ENCODE results near the gene TARM1. TPM values are rescaled to one million over a fixed set of nuclear protein-coding genes. Genes with fewer than 3 reads are reported as not detected.

The TARM1 gene
- total RNA-seq, 6 experiments from 2014 or later = not detected

DNA sequence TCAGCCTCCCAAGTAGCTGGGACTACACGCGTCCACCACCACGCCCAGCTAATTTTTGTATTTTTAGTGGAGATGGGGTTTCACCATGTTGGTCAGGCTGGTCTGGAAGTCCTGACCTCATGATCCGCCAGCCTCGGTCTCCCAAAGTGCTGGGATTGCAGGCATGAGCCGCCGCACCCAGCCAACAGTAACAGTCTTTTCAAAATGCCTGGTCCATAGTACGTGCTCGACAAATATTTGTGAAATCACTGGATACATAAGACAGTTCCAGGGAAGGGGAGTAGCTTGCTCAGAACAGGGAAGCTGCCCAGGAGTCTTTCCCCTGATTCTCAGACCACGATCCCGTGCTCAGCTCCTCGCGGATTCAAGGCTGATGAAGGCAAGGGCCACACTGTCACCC lies 59.2 kb downstream of the TARM1 start:
- Mint-ChIP-seq H3K27ac (peak overlapping the region; percentile 11; the same call in 1 of the 2 replicates), H3K4me1 (ENCODE audit: low read depth) (peaks cover 63% of the 10 kb centered on the region), H3K9me3 (peaks cover 5% of the 10 kb centered on the region; the same call in 1 of the 2 replicates), H3K27me3 (ENCODE audit: insufficient read depth) (peaks cover 10% of the 10 kb centered on the region), H3K36me3 (ENCODE audit: low read depth) (peaks cover 9% of the 10 kb centered on the region; the same call in 1 of the 2 replicates), H3K4me3 (no peak overlapping the region)
- no peak for TF ChIP-seq CTCF (IDR thresholded peaks at IDR 0.05)
- no peak for DNase-seq

GRCh38 chr19:54021363-54021762 lies 59.8 kb downstream of the TARM1 start:
- H3K27me3 Mint-ChIP-seq (ENCODE audit: insufficient read depth) = peaks cover 10% of the 10 kb centered on the region
- H3K4me3 Mint-ChIP-seq = no peak overlapping the region
- peaks cover 63% of the 10 kb centered on the region for H3K4me1 Mint-ChIP-seq (ENCODE audit: low read depth)
- DNase-seq = no peak
- H3K27ac Mint-ChIP-seq = peak overlapping the region; percentile 75
- peaks cover 9% of the 10 kb centered on the region; the same call in 1 of the 2 replicates for H3K36me3 Mint-ChIP-seq (ENCODE audit: low read depth)
- peaks cover 5% of the 10 kb centered on the region for H3K9me3 Mint-ChIP-seq
- no peak for TF ChIP-seq CTCF (IDR thresholded peaks at IDR 0.05)

Other genes with a start within 250 kb of the TARM1 start
- 100 to 1,000 TPM; 304 to 350 (median 316) TPM for gene MYADM, start 213.5 kb downstream of the TARM1 start, total RNA-seq (2021; fragmentation: NEBNext Ultra II Directional; extraction: Animal tissue kit (Norgen Biotek cat#: 25700))
- gene PRKCG, start 199.2 kb downstream of the TARM1 start, total RNA-seq (2021; fragmentation: NEBNext Ultra II Directional; extraction: Animal tissue kit (Norgen Biotek cat#: 25700)) = under 1 TPM in 2 of 6 experiments, not detected in 4; 0.23 to 0.28 TPM
- 1 to 10 TPM in 1 of 6 experiments, under 1 TPM in 5; 0.38 to 1.2 (median 0.70) TPM for gene CACNG7, start 172.1 kb downstream of the TARM1 start, total RNA-seq (2021; fragmentation: NEBNext Ultra II Directional; extraction: Animal tissue kit (Norgen Biotek cat#: 25700))
- under 1 TPM; 0.09 to 0.48 (median 0.26) TPM for gene CACNG8, start 118.4 kb downstream of the TARM1 start, total RNA-seq (2021; fragmentation: NEBNext Ultra II Directional; extraction: Animal tissue kit (Norgen Biotek cat#: 25700))
- not detected for gene CACNG6, start 89.7 kb downstream of the TARM1 start, total RNA-seq (2021; fragmentation: NEBNext Ultra II Directional; extraction: Animal tissue kit (Norgen Biotek cat#: 25700))
- 1 to 10 TPM in 4 of 6 experiments, not detected in 2; 1.5 to 2.0 (median 1.8) TPM for gene VSTM1, start 17.5 kb downstream of the TARM1 start, total RNA-seq (2021; fragmentation: NEBNext Ultra II Directional; extraction: Animal tissue kit (Norgen Biotek cat#: 25700))
- gene OSCAR, start 19.4 kb upstream of the TARM1 start, total RNA-seq (2021; fragmentation: NEBNext Ultra II Directional; extraction: Animal tissue kit (Norgen Biotek cat#: 25700)) = 1 to 10 TPM in 4 of 6 experiments, under 1 TPM in 2; 0.45 to 3.2 (median 2.4) TPM
- gene NDUFA3, start 21.5 kb upstream of the TARM1 start, total RNA-seq (2021; fragmentation: NEBNext Ultra II Directional; extraction: Animal tissue kit (Norgen Biotek cat#: 25700)) = 100 to 1,000 TPM; 114 to 173 (median 144) TPM
- gene TFPT, start 34.3 kb upstream of the TARM1 start, total RNA-seq (2021; fragmentation: NEBNext Ultra II Directional; extraction: Animal tissue kit (Norgen Biotek cat#: 25700)) = 10 to 100 TPM in 5 of 6 experiments, 1 to 10 TPM in 1; 9.3 to 15.4 (median 14.5) TPM
- gene PRPF31, start 34.4 kb upstream of the TARM1 start, total RNA-seq (2021; fragmentation: NEBNext Ultra II Directional; extraction: Animal tissue kit (Norgen Biotek cat#: 25700)) = 10 to 100 TPM; 66.1 to 92.5 (median 83.6) TPM
- 10 to 100 TPM; 46.4 to 65.5 (median 59.6) TPM for gene CNOT3, start 56.4 kb upstream of the TARM1 start, total RNA-seq (2021; fragmentation: NEBNext Ultra II Directional; extraction: Animal tissue kit (Norgen Biotek cat#: 25700))
- gene LENG1, start 78.4 kb upstream of the TARM1 start, total RNA-seq (2021; fragmentation: NEBNext Ultra II Directional; extraction: Animal tissue kit (Norgen Biotek cat#: 25700)) = 1 to 10 TPM; 3.7 to 7.6 (median 6.2) TPM
- under 1 TPM; 0.43 to 0.70 (median 0.55) TPM for gene TMC4, start 91.8 kb upstream of the TARM1 start, total RNA-seq (2021; fragmentation: NEBNext Ultra II Directional; extraction: Animal tissue kit (Norgen Biotek cat#: 25700))
- gene MBOAT7, start 108.2 kb upstream of the TARM1 start, total RNA-seq (2021; fragmentation: NEBNext Ultra II Directional; extraction: Animal tissue kit (Norgen Biotek cat#: 25700)) = 100 to 1,000 TPM; 263 to 354 (median 313) TPM
- gene TSEN34, start 109.9 kb upstream of the TARM1 start, total RNA-seq (2021; fragmentation: NEBNext Ultra II Directional; extraction: Animal tissue kit (Norgen Biotek cat#: 25700)) = 10 to 100 TPM; 51.2 to 58.8 (median 54.4) TPM
- gene RPS9, start 119.5 kb upstream of the TARM1 start, total RNA-seq (2021; fragmentation: NEBNext Ultra II Directional; extraction: Animal tissue kit (Norgen Biotek cat#: 25700)) = 1,000 to 10,000 TPM; 1,015 to 1,196 (median 1,082) TPM
- gene LILRB3, start 141.6 kb upstream of the TARM1 start, total RNA-seq (2021; fragmentation: NEBNext Ultra II Directional; extraction: Animal tissue kit (Norgen Biotek cat#: 25700)) = not detected
- not detected for gene LILRA6, start 161.4 kb upstream of the TARM1 start, total RNA-seq (2021; fragmentation: NEBNext Ultra II Directional; extraction: Animal tissue kit (Norgen Biotek cat#: 25700))
- gene LILRB5, start 175.9 kb upstream of the TARM1 start, total RNA-seq (2021; fragmentation: NEBNext Ultra II Directional; extraction: Animal tissue kit (Norgen Biotek cat#: 25700)) = not detected
- not detected for gene LILRB2, start 199.7 kb upstream of the TARM1 start, total RNA-seq (2021; fragmentation: NEBNext Ultra II Directional; extraction: Animal tissue kit (Norgen Biotek cat#: 25700))
- not detected for gene LILRA5, start 231.8 kb upstream of the TARM1 start, total RNA-seq (2021; fragmentation: NEBNext Ultra II Directional; extraction: Animal tissue kit (Norgen Biotek cat#: 25700))

All from HFFc6 (cell line).